Thoracic aorta (tissue), 2 donors: ENCODE measurements around the gene CLTRN. TPM values are rescaled to one million over a fixed set of nuclear protein-coding genes. Genes with fewer than 3 reads are reported as not detected.

Experiments used
- ATAC-seq: fragments of 150-250 bp; one replicate; pipeline ENCODE4 v1.8.0; 2017; ENCODE audit warnings: low read depth; ENCODE audit not compliant: insufficient number of reproducible peaks, low FRiP score
- DNase-seq: peaks from one replicate; pipeline ENCODE4 v3.0.0-alpha.2; 2020; ENCODE audit warnings: low spot score
- H3K27ac ChIP-seq, 2 donors: fragments of 200-600 bp; sonication (generic); 1 replicate in 1 of 2; 2 replicates in 1 of 2; pipeline ENCODE4 v1.5.1; 2016; ENCODE audit warnings: mild to moderate bottlenecking in 2 of 2, moderate library complexity in 2 of 2
- H3K27me3 ChIP-seq: fragments of 200-600 bp; sonication (generic); replicated peaks from 2 replicates; pipeline ENCODE4 v1.6.0; 2016; ENCODE audit warnings: mild to moderate bottlenecking; ENCODE audit not compliant: insufficient read depth
- H3K36me3 ChIP-seq: fragments of 200-600 bp; sonication (generic); one replicate; pipeline ENCODE4 v1.5.1; 2016
- H3K4me1 ChIP-seq, 2 donors: fragments of 200-600 bp; sonication (generic); 1 replicate in 1 of 2; 2 replicates in 1 of 2; pipeline versions ENCODE4 v1.5.1 to v1.6.0; 2016; ENCODE audit warnings: low read depth in 2 of 2, mild to moderate bottlenecking in 1 of 2; ENCODE audit not compliant: control insufficient read depth in 1 of 2
- H3K4me3 ChIP-seq: fragments of 200-600 bp; sonication (generic); 2 replicates; pipeline ENCODE4 v1.5.1; 2016; ENCODE audit warnings: mild to moderate bottlenecking
- H3K9me3 ChIP-seq: fragments of 200-600 bp; sonication (generic); 2 replicates; pipeline ENCODE4 v1.5.1; 2016
- total RNA-seq, 2 donors: library from RNA; depleted of rRNA; stranded (reverse); fragments of >200 nt; gene quantifications; one replicate each; pipeline versions ENCODE4 v1.1.0 to v1.2.3, GENCODE V29; 2016
- TF ChIP-seq, protein P1 (sequence below): fragments of 200-600 bp; sonication (generic); IDR thresholded peaks from one replicate; pipeline ENCODE4 v1.5.1; 2019; ENCODE audit warnings: antibody characterized with exemption

Gene CLTRN
- total RNA-seq, 2 donors from 2014 or later, result 0.78 TPM; not detected in 1

DNA sequence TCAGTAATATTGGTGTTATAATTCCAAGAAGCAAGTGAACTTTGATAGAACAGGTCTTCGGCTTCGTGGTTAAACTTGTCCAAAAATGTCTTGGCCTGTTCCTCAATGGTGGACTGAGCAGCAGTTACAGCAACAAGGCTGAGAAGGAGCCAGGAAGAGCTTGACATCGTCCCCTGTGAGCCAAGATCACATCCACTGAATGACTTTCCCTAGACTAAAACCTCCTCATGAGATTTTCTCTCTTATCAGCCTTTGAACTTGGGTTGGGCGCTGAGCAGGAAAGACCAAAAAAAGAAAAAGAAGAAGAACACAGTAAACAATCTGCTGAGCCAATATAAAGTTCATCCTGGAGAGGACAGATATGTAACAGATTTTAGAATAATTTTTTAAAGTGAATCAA, 63.9 kb downstream of the CLTRN start, which contains the start of gene ACE2:
ACE2 (minus strand) TSS at position 216 of the 400 bp plus-strand sequence; CDS start at position 167, 49 bp downstream.
- ATAC-seq, result no peak
- Histone ChIP-seq H3K9me3 (no peaks in the 10 kb centered on the region), H3K27me3 (no peaks in the 10 kb centered on the region), H3K4me1 (no peaks in the 10 kb centered on the region), H3K27ac (no peak within 1 kb of the TSS), H3K36me3 (no peaks in the 10 kb centered on the region), H3K4me3 (no peak within 1 kb of the TSS)
- TF ChIP-seq, protein P1, sequence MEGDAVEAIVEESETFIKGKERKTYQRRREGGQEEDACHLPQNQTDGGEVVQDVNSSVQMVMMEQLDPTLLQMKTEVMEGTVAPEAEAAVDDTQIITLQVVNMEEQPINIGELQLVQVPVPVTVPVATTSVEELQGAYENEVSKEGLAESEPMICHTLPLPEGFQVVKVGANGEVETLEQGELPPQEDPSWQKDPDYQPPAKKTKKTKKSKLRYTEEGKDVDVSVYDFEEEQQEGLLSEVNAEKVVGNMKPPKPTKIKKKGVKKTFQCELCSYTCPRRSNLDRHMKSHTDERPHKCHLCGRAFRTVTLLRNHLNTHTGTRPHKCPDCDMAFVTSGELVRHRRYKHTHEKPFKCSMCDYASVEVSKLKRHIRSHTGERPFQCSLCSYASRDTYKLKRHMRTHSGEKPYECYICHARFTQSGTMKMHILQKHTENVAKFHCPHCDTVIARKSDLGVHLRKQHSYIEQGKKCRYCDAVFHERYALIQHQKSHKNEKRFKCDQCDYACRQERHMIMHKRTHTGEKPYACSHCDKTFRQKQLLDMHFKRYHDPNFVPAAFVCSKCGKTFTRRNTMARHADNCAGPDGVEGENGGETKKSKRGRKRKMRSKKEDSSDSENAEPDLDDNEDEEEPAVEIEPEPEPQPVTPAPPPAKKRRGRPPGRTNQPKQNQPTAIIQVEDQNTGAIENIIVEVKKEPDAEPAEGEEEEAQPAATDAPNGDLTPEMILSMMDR, result no peak
- DNase-seq, result no peak

DNA sequence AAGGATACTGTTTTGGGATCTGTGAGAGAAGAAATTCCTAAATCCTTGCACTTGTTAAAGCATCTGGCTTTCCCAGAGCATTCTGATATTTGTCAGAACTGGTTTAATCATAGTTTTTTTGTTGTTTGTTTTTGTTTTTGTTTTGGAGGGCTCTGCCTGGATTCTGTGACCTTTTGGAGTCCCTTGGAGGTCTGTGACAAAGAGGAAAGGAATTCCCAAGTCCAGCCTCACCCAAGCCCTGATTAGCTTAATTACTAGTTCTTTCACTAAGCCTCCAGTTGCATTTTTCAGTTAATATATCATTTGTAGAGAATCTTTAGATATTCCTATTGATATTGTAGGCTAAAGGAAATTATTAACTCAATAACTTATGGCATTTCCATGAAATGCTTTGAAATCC, 64.6 kb downstream of the CLTRN start:
- Histone ChIP-seq H3K4me3 (no peak overlapping the region), H3K27me3 (no peaks in the 10 kb centered on the region), H3K27ac (no peak overlapping the region), H3K4me1 (no peaks in the 10 kb centered on the region), H3K36me3 (no peaks in the 10 kb centered on the region), H3K9me3 (no peaks in the 10 kb centered on the region)
- TF ChIP-seq, protein P1, result no peak
- ATAC-seq, result no peak
- DNase-seq, result no peak

DNA sequence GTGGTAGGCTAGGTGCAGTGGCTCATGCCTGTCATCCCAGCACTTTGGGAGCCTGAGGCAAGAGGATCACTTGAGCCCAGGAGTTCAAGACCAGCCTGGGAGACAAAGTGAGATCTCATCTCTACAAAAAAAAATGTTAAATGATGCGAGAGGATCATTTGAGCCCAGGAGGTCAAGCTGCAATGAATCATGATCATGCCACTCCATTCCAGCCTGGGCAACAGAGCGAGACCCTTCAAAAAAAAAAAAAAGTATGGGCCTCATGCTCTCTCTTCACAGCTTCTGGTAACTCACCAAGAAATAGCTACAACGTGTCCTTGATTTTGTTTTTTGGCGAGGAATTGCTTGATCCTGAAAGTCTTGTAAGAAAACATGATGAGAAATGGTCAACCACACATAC, 65.1 kb downstream of the CLTRN start:
- Histone ChIP-seq H3K4me3 (no peak overlapping the region), H3K9me3 (no peaks in the 10 kb centered on the region), H3K27me3 (no peaks in the 10 kb centered on the region), H3K36me3 (no peaks in the 10 kb centered on the region), H3K4me1 (no peaks in the 10 kb centered on the region), H3K27ac (no peak overlapping the region)
- ATAC-seq (no peak), DNase-seq (no peak)
- TF ChIP-seq, protein P1, result no peak

DNA sequence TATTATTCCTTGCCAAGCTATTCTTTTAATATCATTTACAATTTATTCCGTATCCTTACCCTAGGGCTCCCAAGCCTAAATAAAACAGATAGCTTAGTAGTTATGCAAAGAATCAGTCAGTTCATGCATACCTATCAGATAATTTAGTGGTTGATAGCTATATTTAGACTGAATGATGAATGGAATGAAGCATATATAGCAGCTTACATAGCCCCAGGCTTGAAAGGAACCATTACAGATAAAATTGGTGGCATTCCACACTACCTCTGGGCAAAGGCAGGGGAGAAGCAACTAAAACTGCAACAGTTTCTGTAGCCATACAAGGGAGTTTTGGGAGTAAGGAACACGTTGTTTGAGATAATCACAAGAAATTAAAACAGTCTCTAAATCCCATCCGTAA, 66.6 kb downstream of the CLTRN start:
- Histone ChIP-seq H3K36me3 (no peaks in the 10 kb centered on the region), H3K4me3 (no peak overlapping the region), H3K27ac (no peak overlapping the region), H3K4me1 (no peaks in the 10 kb centered on the region), H3K27me3 (no peaks in the 10 kb centered on the region), H3K9me3 (no peaks in the 10 kb centered on the region)
- ATAC-seq (no peak), DNase-seq (no peak)
- TF ChIP-seq, protein P1, result no peak

DNA sequence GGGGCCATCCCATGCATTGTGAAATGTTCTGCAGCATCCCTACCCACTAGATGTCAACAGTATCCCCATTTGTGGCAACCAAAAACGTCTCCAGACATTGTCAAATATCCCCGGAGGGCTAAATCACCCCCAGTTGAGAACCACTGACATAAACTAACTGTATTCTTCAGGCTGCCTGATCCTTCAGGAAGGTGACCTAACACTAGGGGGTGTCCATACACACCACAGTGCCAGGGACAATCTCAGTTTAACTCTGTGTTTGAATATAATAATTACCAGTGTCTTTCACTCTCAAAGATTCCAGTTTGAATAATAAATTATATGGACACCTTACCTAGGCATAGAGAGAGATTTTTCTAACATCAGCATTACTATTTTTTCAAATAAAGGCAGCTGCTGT, 70.2 kb downstream of the CLTRN start:
- Histone ChIP-seq H3K4me3 (no peak overlapping the region), H3K27me3 (no peaks in the 10 kb centered on the region), H3K27ac (no peak overlapping the region), H3K36me3 (no peaks in the 10 kb centered on the region), H3K4me1 (no peaks in the 10 kb centered on the region), H3K9me3 (no peaks in the 10 kb centered on the region)
- DNase-seq (no peak), ATAC-seq (no peak)
- TF ChIP-seq, protein P1, result no peak
